GM23338 (cell line): ENCODE results near the gene CABP4. TPM values are rescaled to one million over a fixed set of nuclear protein-coding genes. Genes with fewer than 3 reads are reported as not detected.

Experiments used
- ATAC-seq: fragments of 200-7000 bp; cut with Tn5 transposase; 3 replicates; pipeline ENCODE4 v1.9.1; 2020
- DNase-seq: peaks from one replicate; pipeline ENCODE4 v3.0.0-alpha.2; 2015; ENCODE audit warnings: low spot score
- H2AFZ ChIP-seq: fragments of 200-600 bp; sonication (generic); 2 replicates; pipeline ENCODE4 v1.8.0; 2016; ENCODE audit warnings: antibody characterized with exemption, mild to moderate bottlenecking, moderate library complexity
- H3F3A ChIP-seq: fragments of 200-600 bp; sonication (generic); replicated peaks from 2 replicates; pipeline ENCODE4 v1.8.0; 2017; ENCODE audit warnings: antibody characterized with exemption, mixed run types, low read depth
- H3K27ac ChIP-seq: fragments of 200-600 bp; sonication (generic); 2 replicates; pipeline ENCODE4 v1.6.1; 2016; ENCODE audit warnings: low read depth
- H3K27me3 ChIP-seq: fragments of 200-600 bp; sonication (generic); 2 replicates; pipeline ENCODE4 v1.8.0; 2016; ENCODE audit warnings: mild to moderate bottlenecking, mixed run types, moderate library complexity; ENCODE audit not compliant: insufficient read depth
- H3K36me3 ChIP-seq: fragments of 200-600 bp; sonication (generic); 2 replicates; pipeline ENCODE4 v1.8.0; 2016; ENCODE audit warnings: mild to moderate bottlenecking; ENCODE audit not compliant: insufficient read depth
- H3K4me1 ChIP-seq: fragments of 200-600 bp; sonication (generic); 2 replicates; pipeline ENCODE4 v1.8.0; 2016; ENCODE audit warnings: mild to moderate bottlenecking, moderate library complexity; ENCODE audit not compliant: insufficient read depth
- H3K4me2 ChIP-seq: fragments of 200-600 bp; sonication (generic); 2 replicates; pipeline ENCODE4 v1.7.1; 2017; ENCODE audit warnings: mixed run types
- H3K4me3 ChIP-seq: fragments of 200-600 bp; sonication (generic); 2 replicates; pipeline ENCODE4 v1.6.1; 2016; ENCODE audit warnings: mixed run types
- H3K79me2 ChIP-seq: fragments of 200-600 bp; sonication (generic); replicated peaks from 2 replicates; pipeline ENCODE4 v1.8.0; 2017; ENCODE audit warnings: mild to moderate bottlenecking; ENCODE audit not compliant: insufficient read depth
- H3K9me2 ChIP-seq: fragments of 200-600 bp; sonication (generic); 2 replicates; pipeline ENCODE4 v1.8.0; 2017; ENCODE audit not compliant: insufficient read depth
- H4K20me1 ChIP-seq: fragments of 200-600 bp; sonication (generic); replicated peaks from 2 replicates; pipeline ENCODE4 v1.8.0; 2017; ENCODE audit warnings: mild to moderate bottlenecking; ENCODE audit not compliant: insufficient read depth
- H3K27ac Mint-ChIP-seq: 2 replicates; pipeline ENCODE4 v1.8.0; 2020; ENCODE audit warnings: inconsistent platforms, mild to moderate bottlenecking, moderate library complexity, mixed read lengths
- H3K27me3 Mint-ChIP-seq: 3 replicates; pipeline ENCODE4 v1.8.0; 2022; ENCODE audit warnings: low read depth, mild to moderate bottlenecking, moderate library complexity, mixed read lengths, inconsistent platforms; ENCODE audit not compliant: insufficient read depth, poor library complexity
- H3K36me3 Mint-ChIP-seq: 3 replicates; pipeline ENCODE4 v1.8.0; 2021; ENCODE audit warnings: low read depth, mild to moderate bottlenecking, inconsistent platforms, moderate library complexity, mixed read lengths
- H3K4me1 Mint-ChIP-seq: 3 replicates; pipeline ENCODE4 v1.8.0; 2020; ENCODE audit warnings: mild to moderate bottlenecking, inconsistent platforms, mixed read lengths
- H3K4me3 Mint-ChIP-seq: 3 replicates; pipeline ENCODE4 v1.8.0; 2021; ENCODE audit warnings: moderate library complexity, mild to moderate bottlenecking, inconsistent platforms, mixed read lengths
- H3K9me3 Mint-ChIP-seq: 3 replicates; pipeline ENCODE4 v1.8.0; 2020; ENCODE audit warnings: moderate library complexity, mild to moderate bottlenecking, inconsistent platforms, mixed read lengths
- POLR2AphosphoS5 ChIP-seq: IDR thresholded peaks from 2 replicates; pipeline ENCODE4 v1.6.1; 2016; ENCODE audit warnings: antibody characterized with exemption, low read depth
- polyA plus RNA-seq: library from polyadenylated mRNA; unstranded; fragments of >200 nt; fragmentation: Nextera tagmentation; extraction: Ambion mirVana; gene quantifications from 2 replicates; pipeline ENCODE4 v1.2.1, GENCODE V29; 2016
- total RNA-seq: library from RNA; depleted of rRNA; stranded (reverse); fragments of >200 nt; shearing (Covaris generic); gene quantifications from 2 replicates; pipeline ENCODE4 v1.2.3, GENCODE V29; 2014
- TF ChIP-seq, protein P1 (sequence below): fragments of 250-450 bp; sonication (Bioruptor Pico); IDR thresholded peaks from 2 replicates; pipeline ENCODE4 v1.5.0; 2020; ENCODE audit warnings: mild to moderate bottlenecking, moderate library complexity
- TF ChIP-seq, protein P2 (sequence below), 2 experiments: fragments of 200-600 bp in 1 of 2; sonication (generic) in 1 of 2; conservative IDR thresholded peaks; 2 replicates each; pipeline versions ENCODE4 v1.5.1 to v1.6.1; 2016 to 2017; ENCODE audit warnings: antibody characterized with exemption in 2 of 2, low read depth in 2 of 2, mild to moderate bottlenecking in 2 of 2, moderate library complexity in 1 of 2

Gene CABP4
- total and polyA plus RNA-seq, 2 experiments from 2014 or later, result 0.28 TPM; not detected in 1

DNA sequence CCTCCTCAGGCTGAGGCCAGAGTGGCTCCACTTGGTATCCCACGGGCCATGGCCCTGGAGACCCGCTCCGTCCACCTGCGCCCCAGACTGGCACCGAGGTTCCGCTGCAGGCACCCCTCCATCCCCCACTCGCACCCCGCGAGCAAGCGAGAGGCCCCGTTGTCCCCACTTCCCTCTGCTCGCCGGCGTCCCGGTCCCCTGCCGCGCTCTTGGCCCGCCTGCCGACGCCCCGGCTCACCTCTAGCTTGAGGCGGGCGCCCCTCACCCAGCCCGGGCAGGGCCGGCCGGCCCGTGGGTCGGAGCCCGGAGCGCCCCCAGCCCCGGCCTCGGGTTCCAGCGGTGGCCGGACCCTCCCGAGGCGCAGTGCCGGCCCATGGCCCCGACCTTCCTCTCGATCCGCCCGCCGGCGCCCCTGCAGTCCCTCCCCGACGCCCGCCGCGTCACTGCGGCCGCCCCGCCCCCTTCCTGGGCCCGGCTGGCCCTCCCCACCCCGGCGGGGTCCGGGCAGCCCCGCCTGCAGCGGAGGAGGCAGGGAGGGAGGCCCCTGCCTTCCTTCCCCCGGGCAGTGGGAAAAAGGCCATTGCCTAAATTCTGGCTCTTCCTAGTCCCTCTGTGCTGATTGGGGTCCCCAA lies 49.9 kb downstream of the CABP4 start, which contains the start of gene PITPNM1 (continued):
- TF ChIP-seq, protein P1, sequence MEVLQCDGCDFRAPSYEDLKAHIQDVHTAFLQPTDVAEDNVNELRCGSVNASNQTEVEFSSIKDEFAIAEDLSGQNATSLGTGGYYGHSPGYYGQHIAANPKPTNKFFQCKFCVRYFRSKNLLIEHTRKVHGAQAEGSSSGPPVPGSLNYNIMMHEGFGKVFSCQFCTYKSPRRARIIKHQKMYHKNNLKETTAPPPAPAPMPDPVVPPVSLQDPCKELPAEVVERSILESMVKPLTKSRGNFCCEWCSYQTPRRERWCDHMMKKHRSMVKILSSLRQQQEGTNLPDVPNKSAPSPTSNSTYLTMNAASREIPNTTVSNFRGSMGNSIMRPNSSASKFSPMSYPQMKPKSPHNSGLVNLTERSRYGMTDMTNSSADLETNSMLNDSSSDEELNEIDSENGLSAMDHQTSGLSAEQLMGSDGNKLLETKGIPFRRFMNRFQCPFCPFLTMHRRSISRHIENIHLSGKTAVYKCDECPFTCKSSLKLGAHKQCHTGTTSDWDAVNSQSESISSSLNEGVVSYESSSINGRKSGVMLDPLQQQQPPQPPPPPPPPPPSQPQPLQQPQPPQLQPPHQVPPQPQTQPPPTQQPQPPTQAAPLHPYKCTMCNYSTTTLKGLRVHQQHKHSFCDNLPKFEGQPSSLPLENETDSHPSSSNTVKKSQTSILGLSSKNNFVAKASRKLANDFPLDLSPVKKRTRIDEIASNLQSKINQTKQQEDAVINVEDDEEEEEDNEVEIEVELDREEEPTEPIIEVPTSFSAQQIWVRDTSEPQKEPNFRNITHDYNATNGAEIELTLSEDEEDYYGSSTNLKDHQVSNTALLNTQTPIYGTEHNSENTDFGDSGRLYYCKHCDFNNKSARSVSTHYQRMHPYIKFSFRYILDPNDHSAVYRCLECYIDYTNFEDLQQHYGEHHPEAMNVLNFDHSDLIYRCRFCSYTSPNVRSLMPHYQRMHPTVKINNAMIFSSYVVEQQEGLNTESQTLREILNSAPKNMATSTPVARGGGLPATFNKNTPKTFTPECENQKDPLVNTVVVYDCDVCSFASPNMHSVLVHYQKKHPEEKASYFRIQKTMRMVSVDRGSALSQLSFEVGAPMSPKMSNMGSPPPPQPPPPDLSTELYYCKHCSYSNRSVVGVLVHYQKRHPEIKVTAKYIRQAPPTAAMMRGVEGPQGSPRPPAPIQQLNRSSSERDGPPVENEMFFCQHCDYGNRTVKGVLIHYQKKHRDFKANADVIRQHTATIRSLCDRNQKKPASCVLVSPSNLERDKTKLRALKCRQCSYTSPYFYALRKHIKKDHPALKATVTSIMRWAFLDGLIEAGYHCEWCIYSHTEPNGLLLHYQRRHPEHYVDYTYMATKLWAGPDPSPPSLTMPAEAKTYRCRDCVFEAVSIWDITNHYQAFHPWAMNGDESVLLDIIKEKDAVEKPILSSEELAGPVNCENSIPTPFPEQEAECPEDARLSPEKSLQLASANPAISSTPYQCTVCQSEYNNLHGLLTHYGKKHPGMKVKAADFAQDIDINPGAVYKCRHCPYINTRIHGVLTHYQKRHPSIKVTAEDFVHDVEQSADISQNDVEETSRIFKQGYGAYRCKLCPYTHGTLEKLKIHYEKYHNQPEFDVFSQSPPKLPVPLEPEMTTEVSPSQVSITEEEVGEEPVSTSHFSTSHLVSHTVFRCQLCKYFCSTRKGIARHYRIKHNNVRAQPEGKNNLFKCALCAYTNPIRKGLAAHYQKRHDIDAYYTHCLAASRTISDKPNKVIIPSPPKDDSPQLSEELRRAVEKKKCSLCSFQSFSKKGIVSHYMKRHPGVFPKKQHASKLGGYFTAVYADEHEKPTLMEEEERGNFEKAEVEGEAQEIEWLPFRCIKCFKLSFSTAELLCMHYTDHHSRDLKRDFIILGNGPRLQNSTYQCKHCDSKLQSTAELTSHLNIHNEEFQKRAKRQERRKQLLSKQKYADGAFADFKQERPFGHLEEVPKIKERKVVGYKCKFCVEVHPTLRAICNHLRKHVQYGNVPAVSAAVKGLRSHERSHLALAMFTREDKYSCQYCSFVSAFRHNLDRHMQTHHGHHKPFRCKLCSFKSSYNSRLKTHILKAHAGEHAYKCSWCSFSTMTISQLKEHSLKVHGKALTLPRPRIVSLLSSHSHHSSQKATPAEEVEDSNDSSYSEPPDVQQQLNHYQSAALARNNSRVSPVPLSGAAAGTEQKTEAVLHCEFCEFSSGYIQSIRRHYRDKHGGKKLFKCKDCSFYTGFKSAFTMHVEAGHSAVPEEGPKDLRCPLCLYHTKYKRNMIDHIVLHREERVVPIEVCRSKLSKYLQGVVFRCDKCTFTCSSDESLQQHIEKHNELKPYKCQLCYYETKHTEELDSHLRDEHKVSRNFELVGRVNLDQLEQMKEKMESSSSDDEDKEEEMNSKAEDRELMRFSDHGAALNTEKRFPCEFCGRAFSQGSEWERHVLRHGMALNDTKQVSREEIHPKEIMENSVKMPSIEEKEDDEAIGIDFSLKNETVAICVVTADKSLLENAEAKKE, result no peak

DNA sequence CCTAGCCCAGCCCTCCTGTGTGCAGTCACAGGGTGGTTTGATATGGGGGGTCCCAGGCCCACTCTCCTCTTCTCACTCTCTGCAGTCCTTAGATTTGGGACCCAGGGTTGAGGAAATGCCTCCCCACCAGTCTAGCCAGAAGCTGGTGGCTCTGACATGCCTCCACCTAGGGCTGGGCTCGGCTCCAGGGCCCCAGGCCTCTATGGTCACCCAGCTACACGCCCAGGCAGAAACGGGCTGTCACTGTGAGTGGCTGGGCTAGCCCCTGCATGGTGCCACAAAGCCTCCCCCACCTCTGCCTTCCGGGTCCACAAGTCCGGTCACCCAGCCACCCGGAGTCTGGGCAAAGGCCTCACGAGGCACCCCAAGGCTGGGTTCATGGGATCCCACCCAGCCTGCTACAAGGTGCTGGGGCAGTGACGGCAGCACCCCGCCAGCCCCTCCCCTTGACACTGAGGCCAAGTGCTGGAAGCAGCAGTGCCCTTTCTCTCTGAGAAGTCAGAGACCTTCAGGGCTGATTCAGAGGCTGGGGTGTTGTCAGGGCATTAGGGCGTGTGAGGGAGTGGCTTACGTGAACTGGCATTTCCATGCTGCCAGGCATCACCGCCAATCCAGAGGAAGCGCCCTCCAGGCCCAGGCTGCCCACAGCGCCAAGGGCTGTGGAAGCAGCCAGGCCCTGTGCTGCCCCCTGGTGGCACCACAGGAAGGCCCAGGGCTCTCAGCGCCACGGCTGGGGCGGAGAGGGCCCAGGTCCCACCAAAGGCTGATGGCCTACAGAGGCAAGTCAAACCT lies 50.6 kb downstream of the CABP4 start:
- peak overlapping the region; percentile 95 for H3K4me2 ChIP-seq

More for the DNA sequence above, 50.6 kb downstream of the CABP4 start:
- Histone ChIP-seq H3K4me3 (peak overlapping the region; percentile 91), H3K27me3 (no peaks in the 10 kb centered on the region; the same call in 1 of the 2 replicates), H3K79me2 (peaks cover 5% of the 10 kb centered on the region; the same call in 1 of the 2 replicates), H3F3A (peaks cover 16% of the 10 kb centered on the region; the same call in 1 of the 2 replicates), H2AFZ (peak overlapping the region; percentile 14; the same call in 1 of the 2 replicates), H3K4me1 (peaks cover 27% of the 10 kb centered on the region), H4K20me1 (peaks cover 15% of the 10 kb centered on the region), H3K27ac (peak overlapping the region; percentile 66; the same call in 1 of the 2 replicates), H3K9me2 (no peaks in the 10 kb centered on the region), H3K36me3 (0 out of 2 replicates have a peak, but pooled peaks cover 4% of the 10 kb centered on the region)
- peak; percentile 56 for ATAC-seq
- Mint-ChIP-seq H3K4me1 (peaks cover 26% of the 10 kb centered on the region), H3K27ac (peak overlapping the region; percentile 52; the same call in 1 of the 2 replicates), H3K9me3 (peaks cover 3% of the 10 kb centered on the region; the same call in 1 of the 3 replicates), H3K27me3 (peaks cover 24% of the 10 kb centered on the region), H3K4me3 (peak overlapping the region; percentile 73), H3K36me3 (peaks cover 12% of the 10 kb centered on the region)
- peak; percentile 94 for DNase-seq
- TF ChIP-seq POLR2AphosphoS5, result 0 out of 2 replicates have a peak, but pooled peaks have one; percentile 6
- TF ChIP-seq, protein P1, result no peak
- TF ChIP-seq, protein P2, sequence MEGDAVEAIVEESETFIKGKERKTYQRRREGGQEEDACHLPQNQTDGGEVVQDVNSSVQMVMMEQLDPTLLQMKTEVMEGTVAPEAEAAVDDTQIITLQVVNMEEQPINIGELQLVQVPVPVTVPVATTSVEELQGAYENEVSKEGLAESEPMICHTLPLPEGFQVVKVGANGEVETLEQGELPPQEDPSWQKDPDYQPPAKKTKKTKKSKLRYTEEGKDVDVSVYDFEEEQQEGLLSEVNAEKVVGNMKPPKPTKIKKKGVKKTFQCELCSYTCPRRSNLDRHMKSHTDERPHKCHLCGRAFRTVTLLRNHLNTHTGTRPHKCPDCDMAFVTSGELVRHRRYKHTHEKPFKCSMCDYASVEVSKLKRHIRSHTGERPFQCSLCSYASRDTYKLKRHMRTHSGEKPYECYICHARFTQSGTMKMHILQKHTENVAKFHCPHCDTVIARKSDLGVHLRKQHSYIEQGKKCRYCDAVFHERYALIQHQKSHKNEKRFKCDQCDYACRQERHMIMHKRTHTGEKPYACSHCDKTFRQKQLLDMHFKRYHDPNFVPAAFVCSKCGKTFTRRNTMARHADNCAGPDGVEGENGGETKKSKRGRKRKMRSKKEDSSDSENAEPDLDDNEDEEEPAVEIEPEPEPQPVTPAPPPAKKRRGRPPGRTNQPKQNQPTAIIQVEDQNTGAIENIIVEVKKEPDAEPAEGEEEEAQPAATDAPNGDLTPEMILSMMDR (conservative IDR thresholded peaks at IDR 0.05; ENCODE audit: low read depth in 2 of 2), result peak; percentile 87 to 97
